Omental fat pad (tissue), 4 donors: ENCODE measurements around the gene RASGRP4. TPM values are rescaled to one million over a fixed set of nuclear protein-coding genes. Genes with fewer than 3 reads are reported as not detected.

Experiments used
- ATAC-seq: fragments of 150-250 bp; one replicate; pipeline ENCODE4 v1.9.1; 2016; ENCODE audit warnings: mild to moderate bottlenecking, moderate library complexity; ENCODE audit not compliant: low FRiP score
- DNase-seq: peaks from one replicate; pipeline ENCODE4 v3.0.0-alpha.2; 2019; ENCODE audit warnings: low spot score
- CTCF ChIP-seq, 3 donors: fragments of 450-650 bp; IDR thresholded peaks; one replicate each; pipeline ENCODE4 v1.5.1; 2016 to 2017; ENCODE audit warnings: antibody characterized with exemption in 3 of 3, mild to moderate bottlenecking in 3 of 3, moderate library complexity in 2 of 3
- total RNA-seq, 4 donors: library from RNA; depleted of rRNA; stranded (reverse); fragments of >200 nt; gene quantifications; one replicate each; pipeline ENCODE4 v1.1.0, GENCODE V29; 2016

The RASGRP4 gene
- total RNA-seq, 4 donors from 2014 or later: 5.8 to 27.6 (median 8.9) TPM

- ATAC-seq (no peak), DNase-seq (no peak)
- TF ChIP-seq CTCF (IDR thresholded peaks at IDR 0.05): no peak
Observed at GRCh38 chr19:38405276-38405675, 20.7 kb downstream of the RASGRP4 start.

GRCh38 chr19:38404858-38405257, 21.2 kb downstream of the RASGRP4 start:
- TF ChIP-seq CTCF (IDR thresholded peaks at IDR 0.05): no peak
- DNase-seq (no peak), ATAC-seq (no peak)

- ATAC-seq (peak; percentile 99), DNase-seq (peak; percentile 93)
- TF ChIP-seq CTCF (IDR thresholded peaks at IDR 0.05): peak in 2 of 3 donors; percentile 96 to 98
Observed at GRCh38 chr19:38402967-38403674, 22.9 kb downstream of the RASGRP4 start, which contains the start of gene FAM98C. Gene FAM98C, plus strand, starts transcription at chr19:38403093. Its CDS starts 61 bp downstream, at chr19:38403154.

GRCh38 chr19:38402623-38402966, 23.4 kb downstream of the RASGRP4 start:
- TF ChIP-seq CTCF (IDR thresholded peaks at IDR 0.05): no peak
- ATAC-seq (no peak), DNase-seq (no peak)

- ATAC-seq (no peak), DNase-seq (no peak)
- no peak for TF ChIP-seq CTCF (IDR thresholded peaks at IDR 0.05)
Observed at GRCh38 chr19:38401148-38401547, 24.9 kb downstream of the RASGRP4 start.

- ATAC-seq (no peak), DNase-seq (no peak)
- TF ChIP-seq CTCF (IDR thresholded peaks at IDR 0.05): no peak
Observed at GRCh38 chr19:38400361-38400760, 25.7 kb downstream of the RASGRP4 start.

GRCh38 chr19:38399537-38399936, 26.5 kb downstream of the RASGRP4 start:
- DNase-seq (no peak), ATAC-seq (no peak)
- TF ChIP-seq CTCF (IDR thresholded peaks at IDR 0.05): no peak
